Stimulated activated CD4-positive, alpha-beta T cell treated with anti-CD3 and anti-CD28 coated beads, Interleukin-1b, Interleukin-23, amount 100 ng/mL, for 48 hours (primary cell): Measurements from ENCODE around the gene GNMT.
"Not testable (repeated sequence)": the region's sequence is repeated elsewhere in the genome, so short reads cannot be mapped to it uniquely, and the experiment has no call there.

ENCODE experiments used
- DNase-seq: peaks from one replicate; pipeline ENCODE4 v3.0.0-alpha.2; 2020

GNMT gene

DNA sequence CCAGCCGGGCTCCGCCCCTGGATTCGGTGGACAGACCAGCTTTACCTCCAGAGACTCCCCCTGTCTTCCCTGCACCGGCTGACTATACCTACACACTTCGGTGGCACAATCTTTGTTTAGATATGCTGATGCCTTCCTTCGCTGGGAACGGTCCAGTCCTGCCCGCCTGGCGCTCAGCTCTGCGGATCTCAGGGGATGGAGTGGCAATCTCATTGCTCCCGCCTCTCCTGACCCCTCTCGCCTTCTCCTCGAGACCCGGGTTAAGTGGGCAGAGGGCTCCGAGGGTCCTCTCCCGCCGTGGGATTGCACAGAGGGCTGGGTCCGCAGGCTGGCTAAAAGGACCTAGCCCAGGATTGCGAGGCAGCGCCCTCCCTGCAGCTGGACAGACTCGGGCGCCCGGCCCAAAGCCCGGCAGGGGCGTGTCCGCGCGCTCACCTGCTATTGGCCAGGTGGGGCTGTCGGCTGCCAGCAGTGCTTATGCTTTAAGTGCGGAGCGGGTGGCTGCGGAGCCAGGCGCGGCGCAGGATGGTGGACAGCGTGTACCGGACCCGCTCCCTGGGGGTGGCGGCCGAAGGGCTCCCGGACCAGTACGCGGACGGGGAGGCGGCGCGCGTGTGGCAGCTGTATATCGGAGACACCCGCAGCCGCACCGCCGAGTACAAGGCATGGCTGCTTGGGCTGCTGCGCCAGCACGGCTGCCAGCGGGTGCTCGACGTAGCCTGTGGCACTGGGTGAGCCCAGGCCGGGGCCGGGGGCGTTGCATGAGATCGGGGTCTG lies at the start of gene GNMT:
TSS of gene GNMT (plus strand) at position 512 of the 777 bp plus-strand sequence. CDS start at position 526, 14 bp downstream.
- no peak for DNase-seq

DNA sequence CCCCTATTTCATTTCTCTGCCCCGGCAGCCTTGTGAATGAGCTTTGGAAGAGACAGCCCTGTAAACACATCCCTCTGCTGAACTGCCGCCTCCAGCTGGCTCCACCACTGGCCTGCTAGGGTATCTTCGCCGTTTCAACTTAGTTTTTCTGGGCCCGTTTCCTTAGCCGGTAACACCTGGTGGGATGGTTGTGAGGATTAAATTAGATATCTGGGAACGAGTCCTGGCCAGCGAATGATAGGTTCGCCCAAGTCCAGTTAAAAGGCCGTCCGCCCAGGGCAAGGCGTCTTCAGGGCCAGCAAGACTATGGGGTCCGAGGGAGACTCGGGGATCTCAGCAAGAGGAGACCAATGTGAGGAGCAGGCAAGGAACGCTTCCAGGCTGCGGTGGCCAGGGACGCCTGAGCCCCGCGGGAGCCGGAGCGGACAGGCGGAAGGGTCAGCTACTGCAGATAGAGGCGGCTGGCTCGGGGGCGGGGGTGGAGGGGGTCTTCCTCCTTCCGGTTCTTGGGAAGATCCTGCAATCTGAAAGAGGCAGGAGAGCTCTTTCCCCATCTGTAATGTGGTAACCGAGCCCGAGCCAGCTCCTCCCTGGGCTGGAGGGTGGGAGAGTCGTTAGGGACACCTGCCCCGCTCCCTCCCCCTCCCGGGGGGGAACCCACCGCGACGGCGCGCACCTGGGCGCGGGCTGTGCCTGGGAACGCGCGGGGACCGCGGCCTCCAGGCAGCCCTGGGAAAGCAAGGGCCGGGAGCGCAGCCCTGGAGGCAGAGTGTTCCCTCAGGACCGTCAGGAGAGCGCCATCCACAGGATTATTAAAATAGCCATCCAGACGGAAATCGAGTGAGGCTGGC lies 49.2 kb upstream of the GNMT start:
- no peak for DNase-seq

DNA sequence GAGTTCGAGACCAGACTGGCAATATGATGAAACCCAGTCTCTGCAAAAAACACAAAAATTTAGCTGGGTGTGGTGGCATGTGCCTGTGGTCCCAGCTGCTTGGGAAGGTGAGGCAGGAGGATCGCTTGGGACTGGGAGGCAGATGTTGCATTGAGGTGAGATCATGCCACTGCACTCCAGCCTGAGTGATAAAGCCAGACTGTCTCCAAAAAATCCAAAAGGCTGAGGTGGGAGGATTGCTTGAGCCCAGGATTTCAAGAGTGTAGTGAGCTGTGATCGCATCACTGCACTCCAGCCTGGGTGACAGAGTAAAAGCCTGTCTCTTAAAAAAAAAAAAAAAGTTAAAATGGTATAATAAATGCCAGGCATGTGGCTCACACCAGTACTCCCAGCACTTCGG lies 46.0 kb upstream of the GNMT start:
- no peak for DNase-seq

DNA sequence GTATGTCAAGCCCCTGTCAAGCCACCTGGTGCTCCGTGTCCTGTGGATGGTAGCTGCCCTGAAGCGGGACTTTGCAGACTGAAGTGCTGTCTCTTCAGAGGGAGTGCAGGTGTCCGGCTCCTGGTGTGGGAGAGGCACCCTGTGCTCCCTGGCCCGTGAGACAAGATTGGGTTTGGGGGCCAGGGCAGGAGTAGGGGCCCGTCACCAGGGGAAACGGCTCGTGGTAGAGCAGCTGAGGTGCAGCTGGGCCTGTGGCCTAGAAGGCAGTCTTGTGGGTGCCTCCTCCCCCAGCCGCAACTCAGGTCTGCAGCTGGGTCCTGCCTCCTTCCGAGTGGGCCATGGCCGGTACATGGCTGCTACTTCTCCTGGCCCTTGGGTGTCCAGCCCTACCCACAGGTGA lies 44.8 kb upstream of the GNMT start, which contains the start of gene PTCRA:
TSS of gene PTCRA (plus strand) at position 322 of the 400 bp plus-strand sequence. CDS start at position 339, 17 bp downstream.
- no peak for DNase-seq

DNA sequence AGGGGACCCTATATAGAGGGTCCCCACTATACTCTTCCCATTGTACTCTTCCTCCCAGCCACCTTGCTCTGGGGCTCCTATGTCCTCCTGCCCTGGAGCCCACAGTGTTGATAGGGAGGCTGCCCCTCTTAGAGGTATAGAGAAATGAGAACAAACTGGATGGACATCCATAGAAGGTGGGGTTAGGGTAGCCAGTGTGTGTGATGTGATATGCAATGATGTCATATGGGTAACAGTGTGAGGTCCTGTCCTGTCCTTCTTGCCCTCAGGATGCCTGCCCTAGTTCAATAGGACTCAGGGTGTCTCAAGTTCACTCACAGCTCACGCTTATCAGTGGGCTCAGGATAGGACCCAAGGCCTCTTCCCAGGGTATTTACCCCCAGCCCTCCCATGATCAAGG lies 44.3 kb upstream of the GNMT start:
- no peak for DNase-seq

DNA sequence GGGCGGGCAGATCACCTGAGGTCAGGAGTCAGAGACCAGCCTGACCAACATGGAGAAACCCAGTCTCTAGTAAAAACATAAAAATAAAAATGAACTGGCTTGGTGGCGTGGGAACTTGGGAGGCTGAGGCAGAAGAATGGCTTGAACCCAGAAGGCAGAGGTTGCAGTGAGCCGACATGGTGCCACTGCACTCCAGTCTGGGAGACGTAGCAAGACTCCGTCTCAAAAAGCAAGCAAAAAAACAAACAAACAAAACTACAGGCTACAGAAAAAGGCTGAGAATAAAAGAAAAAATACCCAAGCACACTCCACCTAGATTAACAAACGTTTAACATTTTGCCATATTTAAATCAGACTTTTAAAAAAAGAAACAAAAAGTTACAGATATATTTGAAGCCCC lies 38.8 kb upstream of the GNMT start:
- DNase-seq: no peak

DNA sequence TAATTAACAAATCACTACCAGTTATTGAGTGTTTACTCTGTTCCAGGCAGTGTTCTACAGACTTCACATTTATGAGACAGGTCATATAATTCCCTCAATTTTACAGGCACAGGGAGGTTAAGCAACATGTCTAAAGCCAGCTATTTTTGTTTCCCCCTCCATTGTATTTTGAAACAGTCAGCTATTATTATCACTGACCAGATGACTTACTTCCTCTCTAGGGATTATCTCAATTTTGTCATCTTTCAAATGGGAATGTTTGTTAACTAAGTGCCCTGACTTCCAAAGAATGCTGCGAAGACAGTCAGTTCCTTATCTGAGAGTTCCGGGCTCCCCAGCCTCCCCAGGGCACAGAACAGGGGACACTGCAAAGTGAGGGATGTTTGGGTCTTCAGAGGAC lies 36.9 kb upstream of the GNMT start:
- no peak for DNase-seq

DNA sequence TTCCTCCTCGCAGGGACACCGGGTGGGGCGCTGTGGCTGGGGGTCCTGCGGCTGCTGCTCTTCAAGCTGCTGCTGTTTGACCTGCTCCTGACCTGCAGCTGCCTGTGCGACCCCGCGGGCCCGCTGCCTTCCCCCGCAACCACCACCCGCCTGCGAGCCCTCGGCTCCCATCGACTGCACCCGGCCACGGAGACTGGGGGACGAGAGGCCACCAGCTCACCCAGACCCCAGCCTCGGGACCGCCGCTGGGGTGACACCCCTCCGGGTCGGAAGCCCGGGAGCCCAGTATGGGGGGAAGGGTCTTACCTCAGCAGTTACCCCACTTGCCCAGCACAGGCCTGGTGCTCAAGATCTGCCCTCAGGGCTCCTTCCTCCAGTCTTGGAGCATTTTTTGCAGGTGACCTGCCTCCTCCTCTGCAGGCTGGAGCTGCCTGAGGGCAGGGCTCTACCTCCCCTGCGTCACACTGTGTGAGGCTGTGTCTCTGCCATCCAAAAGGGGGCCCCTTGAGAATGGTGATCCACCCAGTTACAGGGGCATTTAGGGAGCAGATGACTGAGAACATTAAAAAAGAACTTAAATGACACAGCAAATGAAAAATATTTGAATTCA lies 35.2 kb upstream of the GNMT start:
- DNase-seq: no peak

DNA sequence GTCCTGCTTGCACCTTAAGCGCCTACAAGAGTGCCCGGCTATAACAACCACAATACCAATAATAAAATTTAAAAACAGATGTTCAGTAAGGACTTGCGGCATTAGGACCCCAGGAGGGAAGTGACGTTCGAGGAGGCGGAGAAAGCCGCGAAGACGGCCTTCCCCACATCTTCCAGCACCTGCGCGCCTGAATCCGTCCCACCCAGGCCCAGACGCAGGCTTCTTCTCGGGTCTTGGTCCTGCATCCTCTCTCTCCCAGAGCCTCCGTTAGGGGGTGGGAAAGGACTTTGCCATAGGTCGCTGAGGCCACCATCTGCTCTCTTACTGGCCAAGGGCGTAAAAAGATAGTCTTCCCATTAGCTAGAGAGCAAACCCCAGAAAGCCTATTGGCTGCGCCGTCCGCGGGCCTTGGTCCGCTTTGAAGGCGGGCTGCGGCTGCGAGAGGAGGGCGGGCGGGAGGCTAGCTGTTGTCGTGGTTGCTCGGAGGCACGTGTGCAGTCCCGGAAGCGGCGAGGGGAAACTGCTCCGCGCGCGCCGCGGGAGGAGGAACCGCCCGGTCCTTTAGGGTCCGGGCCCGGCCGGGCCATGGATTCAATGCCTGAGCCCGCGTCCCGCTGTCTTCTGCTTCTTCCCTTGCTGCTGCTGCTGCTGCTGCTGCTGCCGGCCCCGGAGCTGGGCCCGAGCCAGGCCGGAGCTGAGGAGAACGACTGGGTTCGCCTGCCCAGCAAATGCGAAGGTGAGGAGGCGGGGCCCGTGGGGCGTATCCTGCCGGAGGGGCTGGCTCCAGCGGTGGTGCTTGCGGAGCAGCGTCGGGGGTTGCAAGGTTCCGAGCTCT lies 31.4 kb upstream of the GNMT start, which contains the start of gene CNPY3:
TSS of gene CNPY3 (plus strand) at position 495 of the 835 bp plus-strand sequence. CDS start at position 586, 91 bp downstream.
- DNase-seq: peak; percentile 97

DNA sequence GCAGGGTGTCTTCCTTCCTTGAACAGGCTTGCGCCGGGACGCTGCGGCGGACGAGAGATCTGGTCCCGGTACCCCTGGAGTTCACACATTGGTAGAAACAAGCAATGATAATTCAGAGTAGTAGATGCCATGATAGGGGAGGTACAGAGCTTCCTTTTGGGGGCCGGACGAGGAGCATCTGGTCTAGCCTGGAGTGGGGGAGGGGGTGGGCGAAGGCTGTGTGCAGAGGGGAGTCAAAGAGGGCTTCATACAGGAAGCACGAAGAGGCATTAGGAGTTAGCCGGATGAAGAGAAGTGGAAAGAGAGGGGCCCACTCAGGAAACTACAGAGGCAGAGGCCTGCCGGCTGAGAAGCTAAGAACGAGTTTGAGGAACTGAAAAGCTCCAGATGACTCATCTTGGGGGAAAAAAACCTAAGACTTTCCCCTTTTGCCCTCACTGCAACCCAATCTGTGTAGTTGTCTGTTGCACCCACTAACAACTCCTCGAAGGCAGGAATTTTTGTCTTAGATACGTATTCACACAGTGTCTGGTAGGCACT lies 30.7 kb upstream of the GNMT start:
- DNase-seq: peak; percentile 61

DNA sequence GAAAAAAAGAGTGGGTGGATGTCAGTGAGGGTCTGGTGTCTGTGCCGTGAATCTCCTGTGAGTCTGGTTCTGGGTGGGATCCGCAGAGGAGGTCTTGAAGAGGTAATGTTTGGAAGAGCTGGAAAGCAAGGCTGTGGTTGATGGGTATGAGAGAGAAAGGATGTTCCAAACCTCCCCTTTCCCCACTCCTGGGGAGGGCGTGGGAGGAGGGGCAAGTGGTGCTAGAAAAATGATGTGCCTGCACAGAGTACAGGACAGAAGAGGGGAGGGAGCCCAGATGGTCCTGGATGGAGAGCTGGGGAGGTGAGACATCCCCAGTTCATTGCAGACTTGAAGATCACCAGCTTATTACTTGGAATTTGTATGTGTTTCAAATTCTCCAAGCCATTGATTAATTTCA lies 28.1 kb upstream of the GNMT start:
- DNase-seq: no peak

DNA sequence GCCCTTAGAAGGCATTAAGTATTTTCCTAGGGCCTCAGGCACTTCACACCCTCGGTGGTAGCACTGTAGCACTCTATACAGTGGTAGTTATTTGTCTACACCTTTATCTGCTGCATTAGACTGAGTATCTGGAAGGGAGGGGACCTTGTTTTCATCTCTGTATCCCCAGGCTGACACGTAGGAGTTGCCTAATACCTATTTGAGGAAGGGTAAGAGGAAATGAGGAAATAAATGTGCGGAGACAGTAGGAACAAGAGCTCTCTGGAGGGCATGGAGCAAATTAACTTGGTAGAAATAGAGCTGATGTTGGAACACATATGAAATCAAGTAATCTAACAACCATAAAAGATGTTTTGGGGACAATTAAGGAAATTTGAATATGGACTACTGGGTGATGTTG lies 27.3 kb upstream of the GNMT start:
- DNase-seq: no peak

DNA sequence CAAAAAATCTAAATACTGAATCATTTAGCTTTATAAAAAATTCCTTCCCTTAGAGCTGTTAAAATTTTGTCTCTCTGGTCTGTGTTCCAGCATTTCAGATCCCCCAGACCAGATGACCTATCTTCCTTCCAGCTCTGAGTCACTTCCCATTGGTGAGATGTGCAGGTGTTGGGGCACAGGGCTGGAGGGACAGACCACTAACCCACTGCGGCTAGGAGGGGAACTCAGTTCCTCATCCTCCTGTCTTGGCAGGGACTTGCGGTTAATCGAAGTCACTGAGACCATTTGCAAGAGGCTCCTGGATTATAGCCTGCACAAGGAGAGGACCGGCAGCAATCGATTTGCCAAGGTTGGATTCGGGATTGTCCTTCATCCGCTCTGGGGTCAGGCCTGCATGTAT lies 25.2 kb upstream of the GNMT start:
- DNase-seq: no peak

DNA sequence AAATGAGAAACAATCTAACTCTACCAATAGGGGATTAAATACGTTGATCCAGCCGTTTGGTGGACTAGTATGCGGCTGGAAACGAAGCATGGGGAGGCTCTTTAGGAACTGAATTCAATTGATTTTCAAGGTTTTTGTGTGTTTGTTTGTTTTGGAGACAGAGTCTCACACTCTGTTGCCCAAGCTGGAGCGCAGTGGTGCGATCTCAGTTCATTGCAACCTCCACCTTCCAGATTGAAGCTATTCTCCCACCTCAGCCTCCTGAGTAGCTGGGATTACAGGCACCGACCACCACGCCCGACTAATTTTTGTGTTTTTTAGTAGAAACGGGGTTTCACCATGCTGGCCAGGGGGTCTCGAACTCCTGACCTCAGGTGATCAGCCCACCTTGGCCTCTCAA lies 24.2 kb upstream of the GNMT start:
- no peak for DNase-seq

DNA sequence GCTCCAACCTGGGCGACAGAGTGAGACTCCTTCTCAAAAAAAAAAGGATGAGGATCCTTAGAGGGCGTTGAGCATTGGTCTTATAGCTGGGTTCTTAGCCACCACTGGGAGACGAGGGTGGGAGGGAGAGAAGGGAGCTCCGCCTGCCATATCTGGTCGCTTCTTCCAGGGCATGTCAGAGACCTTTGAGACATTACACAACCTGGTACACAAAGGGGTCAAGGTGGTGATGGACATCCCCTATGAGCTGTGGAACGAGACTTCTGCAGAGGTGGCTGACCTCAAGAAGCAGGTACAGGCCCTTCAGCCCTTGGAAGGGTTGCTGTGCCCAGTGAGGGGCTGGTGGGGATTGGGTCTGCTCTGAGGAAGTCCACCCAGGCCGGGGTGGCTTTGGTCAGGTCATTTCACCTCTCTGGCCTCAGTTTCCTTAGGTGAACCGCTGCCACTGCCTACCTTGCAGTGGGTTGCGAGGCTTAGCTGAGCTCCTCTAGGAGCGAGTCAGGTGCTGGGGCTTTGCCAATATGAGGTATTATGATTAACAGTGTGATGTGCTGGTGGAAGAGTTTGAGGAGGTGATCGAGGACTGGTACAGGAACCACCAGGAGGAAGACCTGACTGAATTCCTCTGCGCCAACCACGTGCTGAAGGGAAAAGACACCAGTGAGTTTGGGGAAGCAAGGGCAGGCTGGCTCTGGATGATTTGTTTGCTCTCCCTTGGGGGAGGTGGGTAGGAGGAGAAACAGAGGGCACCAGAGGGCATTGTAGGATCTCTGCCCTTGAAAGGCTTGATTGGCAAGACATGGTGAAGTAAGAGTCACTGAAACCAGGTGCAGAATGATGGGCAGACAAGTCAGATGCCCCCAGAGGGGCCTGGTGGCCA lies 22.8 kb upstream of the GNMT start:
- DNase-seq: no peak

DNA sequence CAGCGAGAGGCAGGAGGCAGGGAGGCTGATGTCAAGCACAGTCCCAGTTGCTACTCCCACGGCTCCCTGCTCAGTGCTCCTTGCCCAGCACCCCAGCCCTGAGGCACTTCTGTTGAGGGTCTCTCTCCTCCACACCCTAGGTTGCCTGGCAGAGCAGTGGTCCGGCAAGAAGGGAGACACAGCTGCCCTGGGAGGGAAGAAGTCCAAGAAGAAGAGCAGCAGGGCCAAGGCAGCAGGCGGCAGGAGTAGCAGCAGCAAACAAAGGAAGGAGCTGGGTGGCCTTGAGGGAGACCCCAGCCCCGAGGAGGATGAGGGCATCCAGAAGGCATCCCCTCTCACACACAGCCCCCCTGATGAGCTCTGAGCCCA lies 22.1 kb upstream of the GNMT start:
- DNase-seq: no peak

DNA sequence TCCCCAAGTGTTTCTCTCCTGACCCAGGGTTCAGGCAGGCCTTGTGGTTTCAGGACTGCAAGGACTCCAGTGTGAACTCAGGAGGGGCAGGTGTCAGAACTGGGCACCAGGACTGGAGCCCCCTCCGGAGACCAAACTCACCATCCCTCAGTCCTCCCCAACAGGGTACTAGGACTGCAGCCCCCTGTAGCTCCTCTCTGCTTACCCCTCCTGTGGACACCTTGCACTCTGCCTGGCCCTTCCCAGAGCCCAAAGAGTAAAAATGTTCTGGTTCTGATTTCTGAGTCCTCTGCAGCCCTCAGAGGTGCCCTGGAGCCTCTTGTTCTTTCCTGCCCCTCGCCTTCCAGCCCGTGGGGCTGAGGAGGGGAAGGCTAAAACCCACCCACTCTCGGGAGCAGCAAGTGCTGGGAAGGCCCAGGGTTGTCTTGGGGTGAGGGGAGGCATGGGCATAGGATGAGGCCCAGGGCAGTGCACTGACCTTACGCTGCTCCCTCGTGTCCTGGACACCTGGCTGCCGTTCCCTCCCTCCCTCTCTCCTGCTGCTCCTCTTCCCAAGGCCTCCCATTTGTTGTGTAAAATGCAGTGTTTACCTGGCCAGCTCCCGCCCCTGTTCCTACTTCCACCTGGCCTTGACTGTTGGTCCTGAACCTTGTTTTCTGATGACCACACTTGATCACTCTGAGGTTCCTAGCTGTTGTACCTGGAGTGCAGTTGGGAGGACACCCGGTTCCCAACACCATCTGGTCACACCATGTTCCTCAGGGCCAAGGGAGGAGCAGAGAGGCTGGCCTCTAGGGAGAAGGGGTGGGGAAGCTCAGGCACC lies 21.4 kb upstream of the GNMT start:
- no peak for DNase-seq

DNA sequence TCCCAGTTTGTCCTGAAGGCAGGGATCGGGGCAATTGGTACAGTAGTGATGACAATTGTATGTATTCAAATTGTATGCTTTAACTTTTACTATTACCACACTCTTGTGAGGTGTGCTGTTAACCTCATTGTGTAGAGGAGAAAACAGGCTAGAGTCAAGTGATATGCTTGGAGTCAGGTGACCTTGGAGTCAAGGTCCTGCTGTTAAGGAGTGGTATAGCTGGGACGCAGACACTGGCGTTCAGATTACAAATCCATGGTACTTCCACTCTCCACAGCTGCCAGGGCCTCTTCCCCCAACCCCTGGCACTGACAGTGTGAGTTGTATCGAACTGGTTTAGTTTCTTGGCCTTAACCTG lies 20.8 kb upstream of the GNMT start:
- DNase-seq: no peak

DNA sequence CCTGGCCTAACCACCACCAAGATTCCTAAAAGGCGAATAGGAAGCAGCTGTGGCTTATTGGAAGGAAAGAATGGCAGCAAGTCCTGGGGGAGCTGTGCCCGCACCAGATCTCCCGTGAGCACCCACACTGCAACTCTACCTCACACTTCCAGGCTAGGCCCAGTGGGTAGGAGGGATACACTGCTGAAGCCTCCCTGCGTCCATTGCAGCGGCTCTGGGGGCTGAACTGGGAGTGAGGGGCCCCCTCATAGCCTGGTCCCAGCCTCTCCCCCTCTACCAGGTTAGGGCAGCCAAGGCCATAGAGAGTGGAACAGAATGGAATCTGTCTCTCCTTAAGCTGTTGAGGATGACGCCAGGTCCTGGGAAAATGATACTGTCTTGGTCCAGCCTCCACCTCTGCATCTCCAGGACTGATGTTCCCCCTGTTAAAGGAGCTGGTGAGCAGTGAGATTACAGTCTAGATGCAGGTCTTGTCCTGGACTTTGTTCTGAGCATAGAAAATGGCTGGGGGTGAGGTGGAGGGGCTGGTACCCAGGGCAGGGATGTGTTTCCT lies 20.0 kb upstream of the GNMT start:
- no peak for DNase-seq

DNA sequence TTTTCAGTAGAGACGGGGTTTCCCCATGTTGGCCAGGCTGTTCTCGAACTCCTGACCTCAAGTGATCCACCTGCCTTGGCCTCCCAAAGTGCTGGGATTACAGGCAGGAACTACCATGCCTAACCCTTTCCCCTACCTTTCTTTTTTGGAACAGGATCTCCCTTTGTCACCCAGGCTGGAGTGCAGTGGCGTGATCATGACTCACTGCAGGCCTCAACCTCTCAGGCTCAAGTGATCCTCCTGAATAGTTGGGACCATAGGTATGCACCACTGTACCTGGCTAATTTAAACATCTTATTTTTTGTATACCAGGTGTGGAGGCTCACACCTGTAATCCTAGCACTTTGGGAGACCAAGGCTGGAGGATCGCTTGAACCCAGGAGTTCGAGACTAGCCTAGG lies 19.2 kb upstream of the GNMT start:
- DNase-seq: not testable (repeated sequence)
